ENCODE data around the gene DBI. TPM values are rescaled to one million over a fixed set of nuclear protein-coding genes. Genes with fewer than 3 reads are reported as not detected.

The DBI gene
- total RNA-seq, 1 donor from 2014 or later = 44.9 TPM

- H3K27ac Mint-ChIP-seq = no peak overlapping the region
- peaks cover 28% of the 10 kb centered on the region for H3K9me3 Mint-ChIP-seq
- no peaks in the 10 kb centered on the region for H3K36me3 Mint-ChIP-seq
- TF ChIP-seq CTCF (IDR thresholded peaks at IDR 0.05; ENCODE audit: unreplicated experiment) = no peak
- no peak overlapping the region for H3K4me3 Mint-ChIP-seq
- H3K4me1 Mint-ChIP-seq = no peaks in the 10 kb centered on the region
- no peaks in the 10 kb centered on the region for H3K27me3 Mint-ChIP-seq (ENCODE audit: low read depth)
- no peak for DNase-seq (ENCODE audit: low spot score in 2 of 2, unreplicated experiment in 2 of 2)
Measured at GRCh38 chr2:119414894-119415293, 48.1 kb downstream of the DBI start.

GRCh38 chr2:119415630-119416029, 48.9 kb downstream of the DBI start:
- no peak overlapping the region for H3K4me3 Mint-ChIP-seq
- H3K27me3 Mint-ChIP-seq (ENCODE audit: low read depth) = no peaks in the 10 kb centered on the region
- no peaks in the 10 kb centered on the region for H3K36me3 Mint-ChIP-seq
- H3K9me3 Mint-ChIP-seq = peaks cover 23% of the 10 kb centered on the region
- no peaks in the 10 kb centered on the region for H3K4me1 Mint-ChIP-seq
- DNase-seq (ENCODE audit: low spot score in 2 of 2, unreplicated experiment in 2 of 2) = no peak
- no peak for TF ChIP-seq CTCF (IDR thresholded peaks at IDR 0.05; ENCODE audit: unreplicated experiment)
- no peak overlapping the region for H3K27ac Mint-ChIP-seq

- H3K9me3 Mint-ChIP-seq = peaks cover 19% of the 10 kb centered on the region
- no peaks in the 10 kb centered on the region for H3K36me3 Mint-ChIP-seq
- no peak overlapping the region for H3K27ac Mint-ChIP-seq
- H3K27me3 Mint-ChIP-seq (ENCODE audit: low read depth) = no peaks in the 10 kb centered on the region
- H3K4me3 Mint-ChIP-seq = no peak overlapping the region
- H3K4me1 Mint-ChIP-seq = no peaks in the 10 kb centered on the region
- TF ChIP-seq CTCF (IDR thresholded peaks at IDR 0.05; ENCODE audit: unreplicated experiment) = no peak
- DNase-seq (ENCODE audit: low spot score in 2 of 2, unreplicated experiment in 2 of 2) = no peak
Measured at GRCh38 chr2:119416299-119416923, 49.6 kb downstream of the DBI start.

GRCh38 chr2:119417908-119418307, 51.1 kb downstream of the DBI start:
- no peak for TF ChIP-seq CTCF (IDR thresholded peaks at IDR 0.05; ENCODE audit: unreplicated experiment)
- H3K27me3 Mint-ChIP-seq (ENCODE audit: low read depth) = no peaks in the 10 kb centered on the region
- no peak overlapping the region for H3K4me3 Mint-ChIP-seq
- H3K4me1 Mint-ChIP-seq = peaks cover 3% of the 10 kb centered on the region
- H3K27ac Mint-ChIP-seq = no peak overlapping the region
- no peaks in the 10 kb centered on the region for H3K36me3 Mint-ChIP-seq
- peaks cover 22% of the 10 kb centered on the region for H3K9me3 Mint-ChIP-seq
- no peak for DNase-seq (ENCODE audit: low spot score in 2 of 2, unreplicated experiment in 2 of 2)

- no peaks in the 10 kb centered on the region for H3K27me3 Mint-ChIP-seq (ENCODE audit: low read depth)
- no peak for TF ChIP-seq CTCF (IDR thresholded peaks at IDR 0.05; ENCODE audit: unreplicated experiment)
- H3K4me3 Mint-ChIP-seq = no peak overlapping the region
- H3K27ac Mint-ChIP-seq = no peak overlapping the region
- H3K4me1 Mint-ChIP-seq = peaks cover 7% of the 10 kb centered on the region
- no peak for DNase-seq (ENCODE audit: low spot score in 2 of 2, unreplicated experiment in 2 of 2)
- no peaks in the 10 kb centered on the region for H3K36me3 Mint-ChIP-seq
- peaks cover 22% of the 10 kb centered on the region for H3K9me3 Mint-ChIP-seq
Measured at GRCh38 chr2:119419065-119419464, 52.3 kb downstream of the DBI start.
